ENCODE results near the gene SLC22A4.

The SLC22A4 gene

GRCh38 chr5:132299917-132300316 lies 5.7 kb downstream of the SLC22A4 start:
- DNase-seq (ENCODE audit: low read depth in 2 of 2) = no peak

- no peak for DNase-seq (ENCODE audit: low read depth in 2 of 2)
Observed at GRCh38 chr5:132300577-132301343, 6.6 kb downstream of the SLC22A4 start.

GRCh38 chr5:132301344-132302271 lies 7.4 kb downstream of the SLC22A4 start:
- DNase-seq (ENCODE audit: low read depth in 2 of 2) = no peak

DNA sequence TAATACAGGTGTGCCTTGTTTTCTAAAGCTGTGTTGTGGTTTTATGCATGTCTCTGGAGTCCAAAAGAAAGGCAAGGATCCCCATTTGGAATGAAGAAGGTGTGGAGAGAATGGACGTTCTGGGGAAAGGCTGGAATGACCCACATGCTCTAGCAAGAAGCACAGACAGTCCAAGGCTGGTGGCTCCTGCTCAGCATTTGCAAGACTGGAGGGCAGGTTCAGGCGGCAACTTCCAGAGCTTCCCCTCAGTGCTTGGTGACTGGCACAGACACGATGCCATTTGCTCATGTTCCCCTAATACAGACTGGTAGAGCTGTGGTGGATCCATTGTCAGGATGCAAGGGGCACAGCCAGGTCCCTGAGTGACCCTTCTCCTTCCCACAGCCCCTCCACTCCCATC lies 8.2 kb downstream of the SLC22A4 start:
- no peak for DNase-seq (ENCODE audit: low read depth in 2 of 2)

DNA sequence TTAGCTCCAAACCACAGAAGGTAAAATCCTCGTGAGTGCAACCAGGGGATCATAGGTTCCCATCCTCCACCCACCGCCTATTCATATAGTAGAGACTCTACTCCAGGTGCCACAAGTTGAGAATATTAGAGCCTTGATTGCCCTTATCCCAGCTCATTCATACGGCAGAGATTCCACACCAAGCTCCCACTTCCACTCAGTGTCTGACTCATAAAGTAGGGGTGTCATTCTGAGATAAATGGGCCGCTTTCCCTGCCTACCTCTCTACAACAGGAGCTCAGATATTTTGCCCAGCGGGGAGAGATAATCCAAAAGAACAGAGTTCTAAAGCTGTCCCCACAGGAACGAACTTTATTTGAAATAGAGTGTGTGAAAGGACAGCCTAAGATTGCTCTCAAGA lies 9.4 kb downstream of the SLC22A4 start:
- DNase-seq (ENCODE audit: low read depth in 2 of 2) = no peak

- no peak for DNase-seq (ENCODE audit: low read depth in 2 of 2)
Observed at GRCh38 chr5:132305420-132305819, 11.2 kb downstream of the SLC22A4 start.

DNA sequence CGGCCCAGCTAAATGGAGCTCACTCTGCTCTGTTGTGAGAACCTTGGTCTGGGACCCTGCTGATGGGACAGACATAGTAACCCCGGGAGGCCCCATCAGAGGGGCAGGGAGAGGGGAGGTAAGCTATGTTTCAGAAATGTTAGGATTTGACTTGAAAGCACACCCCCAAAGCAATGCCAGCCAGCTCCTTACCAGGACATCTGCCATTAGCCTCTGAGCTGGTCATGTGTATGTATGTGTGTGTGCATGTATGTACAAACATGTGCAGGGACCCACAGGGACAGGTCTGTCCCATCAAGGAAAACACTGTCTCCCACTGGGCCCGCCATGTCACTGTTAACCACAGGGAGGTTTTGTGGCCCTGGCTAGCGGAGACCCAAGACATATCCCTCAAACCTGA lies 14.5 kb downstream of the SLC22A4 start:
- no peak for DNase-seq (ENCODE audit: low read depth in 2 of 2)

GRCh38 chr5:132309679-132310078 lies 15.5 kb downstream of the SLC22A4 start:
- no peak for DNase-seq (ENCODE audit: low read depth in 2 of 2)

GRCh38 chr5:132310141-132310834 lies 16.1 kb downstream of the SLC22A4 start:
- no peak for DNase-seq (ENCODE audit: low read depth in 2 of 2)

DNA sequence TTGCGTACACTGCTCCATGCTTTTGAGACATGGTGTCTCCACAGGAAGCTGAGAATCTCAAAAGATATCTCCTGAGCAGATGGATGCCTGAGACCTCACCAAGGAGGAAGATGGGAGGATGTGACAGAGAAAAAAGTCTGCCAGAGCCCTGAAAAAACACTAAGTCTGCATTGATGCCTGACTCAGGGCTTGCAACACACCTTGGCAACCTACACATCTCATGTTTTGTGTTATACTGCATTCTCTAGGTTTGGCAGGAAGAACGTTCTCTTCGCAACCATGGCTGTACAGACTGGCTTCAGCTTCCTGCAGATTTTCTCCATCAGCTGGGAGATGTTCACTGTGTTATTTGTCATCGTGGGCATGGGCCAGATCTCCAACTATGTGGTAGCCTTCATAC lies 19.2 kb downstream of the SLC22A4 start:
- DNase-seq (ENCODE audit: low read depth in 2 of 2) = no peak

DNA sequence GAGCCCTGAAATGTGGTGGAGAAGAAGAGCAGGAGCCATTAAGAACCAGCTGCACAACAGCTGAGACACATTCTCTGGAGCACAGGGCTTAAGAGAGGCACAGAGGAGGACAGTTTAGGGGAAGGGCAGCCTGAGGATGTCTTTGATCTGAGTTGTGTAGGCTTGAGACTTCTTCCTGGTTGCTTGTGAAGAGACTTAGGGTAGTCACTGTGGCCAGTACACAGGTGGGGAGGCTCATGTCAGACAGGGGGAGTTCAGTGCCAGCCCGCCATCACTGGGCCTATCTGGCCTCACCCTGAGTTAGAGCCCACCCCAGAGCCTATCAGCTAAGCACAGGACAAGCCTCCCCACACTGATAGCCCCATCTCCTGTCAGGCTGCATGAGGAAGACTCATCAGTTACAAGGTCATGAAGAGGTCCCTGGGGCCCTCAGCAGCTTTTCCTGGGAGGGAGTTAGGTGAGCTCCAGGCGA lies 19.8 kb downstream of the SLC22A4 start:
- no peak for DNase-seq (ENCODE audit: low read depth in 2 of 2)

- no peak for DNase-seq (ENCODE audit: low read depth in 2 of 2)
Observed at GRCh38 chr5:132315529-132316067, 21.4 kb downstream of the SLC22A4 start.

- no peak for DNase-seq (ENCODE audit: low read depth in 2 of 2)
Observed at GRCh38 chr5:132319975-132320374, 25.8 kb downstream of the SLC22A4 start.

- no peak for DNase-seq (ENCODE audit: low read depth in 2 of 2)
Observed at GRCh38 chr5:132321109-132321721, 27.0 kb downstream of the SLC22A4 start.

DNA sequence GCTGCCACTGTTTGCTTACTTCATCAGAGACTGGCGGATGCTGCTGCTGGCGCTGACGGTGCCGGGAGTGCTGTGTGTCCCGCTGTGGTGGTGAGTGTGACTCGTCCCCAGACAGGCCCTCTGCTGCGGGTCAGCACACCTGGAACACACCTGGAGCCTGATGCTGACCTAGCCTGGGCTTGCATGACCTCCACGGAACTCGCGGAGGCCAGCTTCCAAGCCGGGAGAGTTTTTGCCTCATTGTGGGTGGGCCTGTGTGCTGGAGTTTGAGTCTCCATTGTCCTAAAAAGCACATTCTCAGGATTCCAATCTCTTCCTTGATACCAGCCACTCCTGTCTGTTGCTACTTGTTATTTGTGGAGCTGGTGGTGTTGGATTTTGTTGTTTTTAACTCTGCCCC lies 28.1 kb downstream of the SLC22A4 start:
- no peak for DNase-seq (ENCODE audit: low read depth in 2 of 2)

DNA sequence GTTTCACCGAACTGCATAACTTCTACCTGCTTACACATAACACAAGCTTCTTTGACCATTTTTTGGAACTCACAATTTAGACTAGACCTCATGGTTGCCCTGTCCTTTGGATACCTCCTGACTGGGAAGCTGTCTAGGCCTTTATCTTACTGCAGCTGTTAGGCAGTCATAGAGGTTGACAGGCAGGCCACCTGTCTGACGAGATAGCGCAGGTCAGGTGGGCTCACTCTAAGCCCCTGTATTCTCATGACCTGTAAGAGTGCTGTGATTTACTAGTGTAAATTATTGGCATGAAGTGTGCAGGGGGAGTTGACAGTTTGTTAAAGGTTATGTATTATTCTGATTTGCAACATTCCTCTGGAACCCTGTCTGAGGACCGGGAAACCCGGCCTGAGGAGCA lies 29.0 kb downstream of the SLC22A4 start:
- DNase-seq (ENCODE audit: low read depth in 2 of 2) = no peak

- no peak for DNase-seq (ENCODE audit: low read depth in 2 of 2)
Observed at GRCh38 chr5:132325691-132326090, 31.5 kb downstream of the SLC22A4 start.

GRCh38 chr5:132327252-132327955 lies 33.2 kb downstream of the SLC22A4 start:
- no peak for DNase-seq (ENCODE audit: low read depth in 2 of 2)

DNA sequence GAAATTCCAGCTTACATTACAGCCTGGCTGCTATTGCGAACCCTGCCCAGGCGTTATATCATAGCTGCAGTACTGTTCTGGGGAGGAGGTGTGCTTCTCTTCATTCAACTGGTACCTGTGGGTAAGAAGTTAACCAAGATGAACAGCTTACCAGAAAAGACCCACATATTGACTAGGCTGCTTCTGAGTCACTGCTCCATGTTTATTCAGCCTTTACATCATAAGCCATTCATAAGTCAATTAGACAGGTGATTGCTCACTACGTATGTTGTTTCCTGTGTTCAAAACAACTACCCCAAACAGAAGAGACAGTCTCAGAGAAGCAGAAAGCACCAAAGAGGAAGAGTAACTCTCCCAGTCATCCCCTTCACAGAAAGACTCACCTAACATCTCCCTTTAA lies 40.6 kb downstream of the SLC22A4 start:
- no peak for DNase-seq (ENCODE audit: low read depth in 2 of 2)

DNA sequence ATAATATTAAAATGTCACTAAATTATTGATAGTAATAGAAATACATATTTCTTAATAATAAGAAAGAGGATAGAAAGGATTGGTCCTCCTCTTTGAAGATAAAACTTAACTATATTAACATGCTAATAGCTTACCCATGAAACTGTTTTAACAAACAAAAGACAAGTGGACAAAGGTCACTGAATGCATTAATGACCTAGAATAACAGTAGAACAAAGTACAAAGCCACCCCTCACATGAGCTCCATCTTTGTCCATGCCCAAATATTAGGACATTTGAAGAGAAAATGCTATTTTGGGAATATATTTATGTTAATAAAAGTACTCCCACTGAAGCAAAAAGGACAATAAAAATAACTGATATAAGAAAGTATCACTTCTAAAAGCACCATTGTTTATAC lies 41.2 kb downstream of the SLC22A4 start:
- no peak for DNase-seq (ENCODE audit: low read depth in 2 of 2)

DNA sequence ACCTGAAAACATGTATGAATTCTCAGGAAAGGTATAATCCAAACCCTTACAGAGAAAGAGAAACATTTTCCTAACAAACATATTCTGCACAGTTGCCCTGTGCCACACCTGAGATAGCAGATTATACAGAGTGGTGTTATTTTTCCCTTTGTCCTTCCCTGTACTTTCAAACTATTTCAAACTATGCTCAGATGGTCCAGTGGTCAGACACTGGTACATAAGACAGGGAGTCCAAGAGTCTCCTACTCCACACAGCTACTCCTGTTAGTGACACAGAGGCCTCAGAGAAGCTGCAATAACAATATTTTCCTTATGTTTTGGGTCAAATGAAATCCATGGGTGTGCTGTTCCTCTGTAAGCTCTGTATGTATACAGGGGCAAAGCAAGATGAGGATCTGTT lies 45.3 kb downstream of the SLC22A4 start:
- DNase-seq (ENCODE audit: low read depth in 2 of 2) = no peak
